MM.1S (cell line): ENCODE results near the gene TAPBP.
"Not testable (repeated sequence)": the region's sequence is repeated elsewhere in the genome, so short reads cannot be mapped to it uniquely, and the experiment has no call there.

Experiments
- DNase-seq: peaks from one replicate; pipeline ENCODE4 v3.0.0-alpha.2; 2015
- H2AFZ ChIP-seq: fragments of 300-600 bp; sonication (generic); 2 replicates; pipeline ENCODE4 v1.6.0; 2016; ENCODE audit warnings: antibody characterized with exemption, low read length
- H3F3A ChIP-seq: fragments of 300-600 bp; sonication (generic); 2 replicates; pipeline ENCODE4 v1.6.1; 2016; ENCODE audit warnings: mild to moderate bottlenecking, antibody characterized with exemption, low read length, moderate library complexity, mixed read lengths; ENCODE audit not compliant: insufficient read depth
- H3K27ac ChIP-seq: fragments of 300-600 bp; sonication (generic); 2 replicates; pipeline ENCODE4 v1.5.1; 2016; ENCODE audit warnings: mild to moderate bottlenecking, low read length
- H3K27me3 ChIP-seq: fragments of 300-600 bp; sonication (generic); replicated peaks from 2 replicates; pipeline ENCODE4 v1.6.0; 2016; ENCODE audit warnings: low read length; ENCODE audit not compliant: insufficient read depth
- H3K36me3 ChIP-seq: fragments of 300-600 bp; sonication (generic); replicated peaks from 2 replicates; pipeline ENCODE4 v1.6.1; 2016; ENCODE audit warnings: mild to moderate bottlenecking, low read length, mixed read lengths; ENCODE audit not compliant: insufficient read depth
- H3K4me1 ChIP-seq: fragments of 300-600 bp; sonication (generic); 2 replicates; pipeline ENCODE4 v1.6.1; 2016; ENCODE audit warnings: low read length, mixed read lengths
- H3K4me2 ChIP-seq: fragments of 300-600 bp; sonication (generic); 2 replicates; pipeline ENCODE4 v1.6.0; 2016; ENCODE audit warnings: low read depth, low read length
- H3K4me3 ChIP-seq: fragments of 300-600 bp; sonication (generic); 2 replicates; pipeline ENCODE4 v1.5.1; 2016; ENCODE audit warnings: low read length, mixed read lengths
- H3K79me2 ChIP-seq: fragments of 300-600 bp; sonication (generic); 2 replicates; pipeline ENCODE4 v1.6.1; 2016; ENCODE audit warnings: mixed run types, low read length, mixed read lengths
- H3K9ac ChIP-seq: fragments of 300-600 bp; sonication (generic); 2 replicates; pipeline ENCODE4 v1.6.1; 2016; ENCODE audit warnings: low read length, mixed read lengths
- H3K9me2 ChIP-seq: fragments of 300-600 bp; sonication (generic); replicated peaks from 2 replicates; pipeline ENCODE4 v1.6.1; 2016; ENCODE audit warnings: mild to moderate bottlenecking, low read length, mixed read lengths; ENCODE audit not compliant: insufficient read depth
- H3K9me3 ChIP-seq: fragments of 300-600 bp; sonication (generic); replicated peaks from 2 replicates; pipeline ENCODE4 v1.6.1; 2016; ENCODE audit warnings: mild to moderate bottlenecking, low read length, mixed read lengths; ENCODE audit not compliant: insufficient read depth
- H4K20me1 ChIP-seq: fragments of 300-600 bp; sonication (generic); 2 replicates; pipeline ENCODE4 v1.6.1; 2016; ENCODE audit warnings: mild to moderate bottlenecking, low read length, moderate library complexity, mixed read lengths; ENCODE audit not compliant: insufficient read depth
- EZH2 ChIP-seq: fragments of 300-600 bp; sonication (generic); optimal IDR thresholded peaks from 2 replicates; pipeline ENCODE3; 2017; ENCODE audit warnings: low read depth, mild to moderate bottlenecking, antibody characterized with exemption, low read length, mixed read lengths
- EZH2phosphoT487 ChIP-seq: fragments of 300-600 bp; sonication (generic); IDR thresholded peaks from 2 replicates; pipeline ENCODE4 v1.6.1; 2018; ENCODE audit warnings: antibody characterized with exemption, low read length
- TF ChIP-seq, protein P1 (sequence below): fragments of 300-600 bp; sonication (generic); IDR thresholded peaks from 2 replicates; pipeline ENCODE4 v1.5.1; 2016; ENCODE audit warnings: antibody characterized with exemption, low read length, mixed read lengths

Gene TAPBP

GRCh38 chr6:33271468-33272274, 42.2 kb downstream of the TAPBP start, which contains the start of the genes RPS18 and VPS52:
TSS of gene RPS18 (plus strand) at chr6:33272075. CDS start at chr6:33272120, 45 bp downstream.
TSS of gene VPS52 (minus strand) at chr6:33271876. CDS start at chr6:33271675, 201 bp downstream.
- Histone ChIP-seq H3K27me3 (no peaks in the 10 kb centered on the region), H3K9me3 (no peaks in the 10 kb centered on the region), H4K20me1 (peaks cover 22% of the 10 kb centered on the region), H3K4me2 (peak within 1 kb of the TSS; percentile 81), H3K4me3 (peak within 1 kb of the TSS; percentile 91), H3F3A (peaks cover 47% of the 10 kb centered on the region), H3K36me3 (peaks cover 12% of the 10 kb centered on the region; the same call in 1 of the 2 replicates), H3K79me2 (peaks cover 60% of the 10 kb centered on the region), H3K27ac (peak within 1 kb of the TSS; percentile 77), H3K4me1 (peaks cover 9% of the 10 kb centered on the region), H3K9me2 (no peaks in the 10 kb centered on the region), H3K9ac (peak within 1 kb of the TSS; percentile 94), H2AFZ (peak within 1 kb of the TSS; percentile 89)
- peak; percentile 97 for DNase-seq
- TF ChIP-seq EZH2phosphoT487 (no peak), EZH2 (no peak)
- TF ChIP-seq, protein P1, sequence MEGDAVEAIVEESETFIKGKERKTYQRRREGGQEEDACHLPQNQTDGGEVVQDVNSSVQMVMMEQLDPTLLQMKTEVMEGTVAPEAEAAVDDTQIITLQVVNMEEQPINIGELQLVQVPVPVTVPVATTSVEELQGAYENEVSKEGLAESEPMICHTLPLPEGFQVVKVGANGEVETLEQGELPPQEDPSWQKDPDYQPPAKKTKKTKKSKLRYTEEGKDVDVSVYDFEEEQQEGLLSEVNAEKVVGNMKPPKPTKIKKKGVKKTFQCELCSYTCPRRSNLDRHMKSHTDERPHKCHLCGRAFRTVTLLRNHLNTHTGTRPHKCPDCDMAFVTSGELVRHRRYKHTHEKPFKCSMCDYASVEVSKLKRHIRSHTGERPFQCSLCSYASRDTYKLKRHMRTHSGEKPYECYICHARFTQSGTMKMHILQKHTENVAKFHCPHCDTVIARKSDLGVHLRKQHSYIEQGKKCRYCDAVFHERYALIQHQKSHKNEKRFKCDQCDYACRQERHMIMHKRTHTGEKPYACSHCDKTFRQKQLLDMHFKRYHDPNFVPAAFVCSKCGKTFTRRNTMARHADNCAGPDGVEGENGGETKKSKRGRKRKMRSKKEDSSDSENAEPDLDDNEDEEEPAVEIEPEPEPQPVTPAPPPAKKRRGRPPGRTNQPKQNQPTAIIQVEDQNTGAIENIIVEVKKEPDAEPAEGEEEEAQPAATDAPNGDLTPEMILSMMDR = no peak

DNA sequence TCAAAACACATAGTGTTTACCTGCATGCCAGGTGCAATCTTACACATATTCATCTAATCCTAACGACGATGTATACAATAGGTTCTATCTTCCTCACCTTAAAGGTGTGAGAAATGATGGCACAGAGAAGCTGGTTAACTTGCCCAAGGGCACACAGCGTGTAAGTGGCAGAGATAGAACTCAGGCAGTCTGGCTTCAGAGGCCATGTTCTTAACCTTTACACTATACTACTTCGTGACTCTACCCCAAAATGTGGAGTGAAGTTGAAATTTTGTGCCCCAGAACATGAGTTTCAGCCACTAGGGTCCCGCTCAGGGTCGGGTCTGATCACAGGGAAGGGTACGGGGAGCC, 42.8 kb downstream of the TAPBP start:
- H3K27me3 ChIP-seq = no peaks in the 10 kb centered on the region
- H4K20me1 ChIP-seq = peaks cover 22% of the 10 kb centered on the region
- DNase-seq = peak; percentile 26
- peaks cover 60% of the 10 kb centered on the region for H3K79me2 ChIP-seq
- no peaks in the 10 kb centered on the region for H3K9me2 ChIP-seq
- H3K9ac ChIP-seq = peak overlapping the region; percentile 94
- peaks cover 9% of the 10 kb centered on the region for H3K4me1 ChIP-seq
- H3F3A ChIP-seq = peaks cover 41% of the 10 kb centered on the region
- H3K36me3 ChIP-seq = peaks cover 12% of the 10 kb centered on the region; the same call in 1 of the 2 replicates
- no peak for TF ChIP-seq EZH2phosphoT487
- TF ChIP-seq, protein P1 = no peak
- no peak for TF ChIP-seq EZH2
- H3K9me3 ChIP-seq = no peaks in the 10 kb centered on the region
- H3K4me3 ChIP-seq = peak overlapping the region; percentile 91
- H3K4me2 ChIP-seq = peak overlapping the region; percentile 81
- peak overlapping the region; percentile 89 for H2AFZ ChIP-seq
- H3K27ac ChIP-seq = peak overlapping the region; percentile 77; the same call in 1 of the 2 replicates

DNA sequence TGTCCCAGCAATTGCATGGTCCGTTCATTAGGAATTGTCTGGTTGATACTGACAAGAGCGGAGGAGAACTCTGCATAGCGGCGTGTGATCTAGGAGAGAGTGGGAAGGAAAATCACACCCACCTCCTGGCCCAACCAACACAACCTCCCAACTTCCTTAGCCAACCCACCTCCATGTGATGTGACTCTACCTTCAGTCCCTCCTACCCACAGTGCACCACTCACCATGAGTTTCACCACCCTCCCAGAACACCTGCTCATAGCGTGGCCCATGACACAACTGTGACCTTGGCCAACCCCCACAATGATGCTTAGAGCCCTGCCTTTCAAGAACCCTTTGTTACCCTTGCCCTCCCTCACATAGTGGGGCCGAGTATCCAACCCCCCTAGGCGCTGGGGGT, 49.9 kb downstream of the TAPBP start:
- Histone ChIP-seq H3K9ac (no peak overlapping the region), H3K27me3 (no peaks in the 10 kb centered on the region), H3F3A (no peaks in the 10 kb centered on the region; the same call in 1 of the 2 replicates), H2AFZ (no peak overlapping the region), H3K9me3 (no peaks in the 10 kb centered on the region), H4K20me1 (no peaks in the 10 kb centered on the region), H3K27ac (no peak overlapping the region), H3K36me3 (0 out of 2 replicates have a peak, but pooled peaks cover 5% of the 10 kb centered on the region), H3K4me2 (no peak overlapping the region), H3K9me2 (no peaks in the 10 kb centered on the region), H3K79me2 (no peaks in the 10 kb centered on the region), H3K4me3 (no peak overlapping the region), H3K4me1 (no peaks in the 10 kb centered on the region)
- no peak for DNase-seq
- TF ChIP-seq EZH2phosphoT487 = no peak
- TF ChIP-seq, protein P1 = no peak
- no peak for TF ChIP-seq EZH2

GRCh38 chr6:33262490-33262889, 51.4 kb downstream of the TAPBP start:
- H3K36me3 ChIP-seq, H3K27me3 ChIP-seq: not testable (repeated sequence)

More at GRCh38 chr6:33262490-33262889, 51.4 kb downstream of the TAPBP start:
- H3F3A ChIP-seq, H3K9me2 ChIP-seq, H4K20me1 ChIP-seq, H3K4me2 ChIP-seq, H3K9ac ChIP-seq, H3K9me3 ChIP-seq, H3K79me2 ChIP-seq, H3K27ac ChIP-seq, DNase-seq, H2AFZ ChIP-seq, H3K4me1 ChIP-seq, H3K4me3 ChIP-seq: not testable (repeated sequence)
